Measurements from ENCODE around the gene CCT8L2. TPM values are rescaled to one million over a fixed set of nuclear protein-coding genes. Genes with fewer than 3 reads are reported as not detected.
A peak's percentile ranks its signal among the peaks of the same experiment; 100 is the strongest.
"Not testable (repeated sequence)": the region's sequence is repeated elsewhere in the genome, so short reads cannot be mapped to it uniquely, and the experiment has no call there.

CCT8L2 gene
- total RNA-seq, result not detected in 2 replicates

DNA sequence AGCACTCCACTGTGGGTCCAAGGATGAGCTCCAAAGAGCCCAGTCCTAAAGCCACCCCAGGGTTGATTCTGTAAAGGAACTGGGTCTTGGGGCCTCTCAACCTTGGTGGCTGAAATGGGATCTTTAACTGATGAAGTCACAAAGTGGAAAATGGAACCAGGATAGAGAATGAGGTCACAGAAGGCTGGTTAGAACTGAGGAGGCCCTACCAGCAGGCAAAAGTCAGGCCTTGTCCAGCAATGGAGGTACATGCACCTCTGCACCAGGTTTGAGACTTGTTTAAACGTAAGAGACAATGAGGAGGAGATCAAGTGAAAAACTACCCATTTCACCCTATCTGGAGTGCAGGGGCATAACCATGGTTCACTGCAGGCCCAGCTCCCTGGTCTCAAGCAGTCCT lies at the start of gene CCT8L2:
Gene CCT8L2 (minus strand): TSS at position 101 of the 400 bp plus-strand sequence. CDS start 260 bp downstream, outside the sequence.
- not testable (repeated sequence) for DNase-seq (ENCODE audit: low read depth)

DNA sequence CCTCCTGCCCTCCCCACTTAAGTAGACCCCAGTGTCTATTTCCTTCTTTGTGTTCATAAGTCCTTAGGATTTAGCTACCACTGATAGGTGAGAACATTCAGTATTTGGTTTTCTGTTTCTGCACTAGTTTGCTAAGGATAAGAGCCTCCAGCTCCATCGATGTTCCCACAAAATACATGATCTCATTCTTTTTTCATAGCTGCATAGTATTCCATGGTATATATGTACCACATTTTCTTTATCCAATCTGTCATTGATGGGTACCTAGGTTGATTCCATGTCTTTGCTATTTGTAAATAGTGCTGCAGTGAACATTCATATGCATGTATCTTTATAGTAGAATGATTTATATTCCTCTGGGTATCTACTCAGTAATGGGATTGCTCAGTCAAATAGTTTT lies 42.8 kb upstream of the CCT8L2 start:
- DNase-seq (ENCODE audit: low read depth), result not testable (repeated sequence)

- DNase-seq (ENCODE audit: low read depth), result not testable (repeated sequence)
Measured at GRCh38 chr22:16634092-16634491, 41.5 kb upstream of the CCT8L2 start.

DNA sequence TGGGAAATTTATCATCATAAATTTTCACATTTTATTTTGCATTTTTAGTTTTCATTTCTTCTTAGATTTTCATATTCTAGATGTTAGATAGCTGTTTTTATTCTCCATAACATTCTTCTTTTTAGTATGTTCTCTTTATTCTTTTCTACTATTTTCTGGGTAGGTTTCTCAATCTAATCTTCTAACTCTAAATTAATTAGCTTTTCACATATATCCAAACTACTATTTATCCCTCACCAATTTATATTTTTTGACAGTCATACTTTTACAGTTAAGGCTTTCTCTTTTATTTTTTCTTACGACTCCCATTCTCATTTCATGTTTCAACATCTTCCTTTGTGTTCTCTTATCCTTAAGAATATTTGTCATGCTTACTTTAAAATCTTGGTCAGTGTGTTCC lies 35.9 kb upstream of the CCT8L2 start:
- DNase-seq (ENCODE audit: low read depth), result not testable (repeated sequence)

- DNase-seq (ENCODE audit: low read depth), result not testable (repeated sequence)
Measured at GRCh38 chr22:16625018-16625417, 32.4 kb upstream of the CCT8L2 start.

GRCh38 chr22:16623595-16623994 lies 31.0 kb upstream of the CCT8L2 start:
- not testable (repeated sequence) for DNase-seq (ENCODE audit: low read depth)

- DNase-seq (ENCODE audit: low read depth), result not testable (repeated sequence)
Measured at GRCh38 chr22:16617516-16617915, 24.9 kb upstream of the CCT8L2 start.

GRCh38 chr22:16616390-16616938 lies 23.9 kb upstream of the CCT8L2 start:
- not testable (repeated sequence) for DNase-seq (ENCODE audit: low read depth)

DNA sequence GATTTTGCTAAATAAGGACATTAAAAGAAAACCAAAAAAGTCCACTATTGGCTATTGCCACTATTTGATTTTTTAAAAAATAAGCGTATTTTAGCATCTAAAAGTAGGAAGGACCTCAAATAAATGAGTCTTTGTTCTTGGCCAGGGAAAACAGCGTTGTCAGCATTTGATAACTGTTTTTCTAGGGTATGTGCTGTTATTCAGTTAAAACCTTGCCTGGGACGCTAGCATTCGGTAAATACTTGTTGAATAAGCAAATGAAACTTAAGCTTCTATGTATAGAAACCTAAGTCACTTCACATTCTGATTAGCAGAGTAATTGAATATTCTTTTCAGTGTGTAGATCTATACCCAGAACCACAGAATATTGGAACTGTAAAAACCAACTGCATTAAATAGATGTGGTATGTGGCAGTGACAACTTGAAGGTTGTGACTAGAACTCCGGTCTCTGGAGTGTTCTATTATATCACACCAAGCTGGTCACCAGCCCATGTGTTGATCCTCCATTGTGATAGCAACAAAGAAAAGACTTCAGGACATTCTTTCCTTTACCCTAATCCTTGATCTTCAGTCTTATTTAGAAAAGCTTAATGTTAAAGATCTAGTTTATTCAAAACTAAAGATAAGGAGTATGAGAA lies 23.1 kb upstream of the CCT8L2 start:
- DNase-seq (ENCODE audit: low read depth), result not testable (repeated sequence)

DNA sequence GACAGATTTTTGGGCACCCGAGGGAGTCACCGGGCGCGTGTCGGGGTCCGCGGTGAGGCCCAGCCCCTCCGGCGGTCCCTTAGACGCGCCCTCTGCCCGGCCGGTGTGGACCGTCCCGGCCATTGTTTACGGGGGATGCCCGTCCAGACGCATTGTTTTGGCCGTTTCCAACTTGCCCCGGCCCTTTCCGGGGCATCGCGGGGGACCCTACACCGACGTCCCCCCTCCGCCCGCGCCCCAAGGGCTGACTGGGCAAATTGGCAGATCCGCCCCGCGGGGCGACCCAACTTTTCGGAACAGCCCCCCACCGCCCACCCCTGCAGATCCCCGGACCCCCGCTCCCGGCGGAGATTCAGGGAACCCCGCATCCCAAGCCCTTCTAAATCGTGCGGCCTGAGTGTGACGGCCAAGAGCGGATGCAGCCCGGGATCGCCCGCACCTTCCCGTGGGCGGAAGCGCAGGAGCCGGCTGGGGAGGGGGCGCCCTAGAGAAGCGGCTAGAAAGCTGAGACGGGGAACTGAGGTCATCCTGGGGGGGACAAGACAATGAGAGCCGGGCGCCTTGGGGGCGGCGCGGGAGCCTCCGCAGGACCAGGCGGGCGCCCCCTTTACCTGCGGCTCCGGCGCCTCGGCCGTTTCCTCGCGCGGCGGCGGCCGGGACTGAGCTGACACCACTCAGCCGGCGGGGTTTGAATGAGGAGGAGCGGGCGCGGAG lies 17.1 kb upstream of the CCT8L2 start:
- no peak for DNase-seq (ENCODE audit: low read depth)

DNA sequence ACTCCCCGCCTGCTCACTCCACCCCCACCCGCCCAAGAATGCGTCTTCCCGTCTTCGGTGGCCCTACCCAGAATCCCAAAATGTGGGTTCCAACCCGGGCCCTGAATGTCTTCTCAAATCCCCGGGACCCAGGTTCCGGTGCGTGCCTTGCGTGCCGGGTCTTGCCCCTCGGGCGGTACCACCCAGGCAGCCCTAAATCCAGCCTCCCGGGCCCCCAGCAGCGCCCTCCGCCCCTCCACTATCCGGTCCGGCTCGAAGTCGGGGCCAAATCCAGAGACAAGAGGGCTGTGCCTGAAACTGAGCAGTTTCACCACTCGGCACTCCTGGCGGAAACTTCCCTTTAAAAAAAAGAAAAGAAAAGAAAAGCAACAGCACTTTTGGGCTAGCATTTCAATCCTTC lies 16.3 kb upstream of the CCT8L2 start:
- DNase-seq (ENCODE audit: low read depth), result no peak

- DNase-seq (ENCODE audit: low read depth), result not testable (repeated sequence)
Measured at GRCh38 chr22:16604257-16604998, 11.8 kb upstream of the CCT8L2 start.

DNA sequence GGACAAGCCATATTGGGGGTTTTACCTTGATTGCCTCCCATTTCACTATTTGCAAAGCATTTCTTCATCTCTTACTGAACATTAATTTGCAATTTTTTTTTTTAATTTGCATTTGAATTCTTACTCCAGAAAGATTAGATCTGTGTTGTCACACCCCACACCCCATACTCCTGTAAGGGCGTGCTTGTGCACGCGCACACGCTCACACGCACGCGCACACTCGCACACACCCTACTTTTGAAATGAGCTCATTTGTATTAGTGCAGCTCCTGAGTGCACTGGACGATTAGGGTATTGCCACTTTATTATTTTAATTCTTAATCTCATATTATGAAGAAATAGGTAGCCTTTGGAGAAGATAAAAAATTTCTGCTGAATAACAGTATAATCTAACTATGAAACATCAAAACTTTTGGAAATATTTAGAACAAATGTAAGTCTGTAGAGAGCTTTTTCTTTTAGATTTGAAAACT lies 11.2 kb upstream of the CCT8L2 start:
- not testable (repeated sequence) for DNase-seq (ENCODE audit: low read depth)

- DNase-seq (ENCODE audit: low read depth), result no peak
Measured at GRCh38 chr22:16603448-16603768, 10.8 kb upstream of the CCT8L2 start.

DNA sequence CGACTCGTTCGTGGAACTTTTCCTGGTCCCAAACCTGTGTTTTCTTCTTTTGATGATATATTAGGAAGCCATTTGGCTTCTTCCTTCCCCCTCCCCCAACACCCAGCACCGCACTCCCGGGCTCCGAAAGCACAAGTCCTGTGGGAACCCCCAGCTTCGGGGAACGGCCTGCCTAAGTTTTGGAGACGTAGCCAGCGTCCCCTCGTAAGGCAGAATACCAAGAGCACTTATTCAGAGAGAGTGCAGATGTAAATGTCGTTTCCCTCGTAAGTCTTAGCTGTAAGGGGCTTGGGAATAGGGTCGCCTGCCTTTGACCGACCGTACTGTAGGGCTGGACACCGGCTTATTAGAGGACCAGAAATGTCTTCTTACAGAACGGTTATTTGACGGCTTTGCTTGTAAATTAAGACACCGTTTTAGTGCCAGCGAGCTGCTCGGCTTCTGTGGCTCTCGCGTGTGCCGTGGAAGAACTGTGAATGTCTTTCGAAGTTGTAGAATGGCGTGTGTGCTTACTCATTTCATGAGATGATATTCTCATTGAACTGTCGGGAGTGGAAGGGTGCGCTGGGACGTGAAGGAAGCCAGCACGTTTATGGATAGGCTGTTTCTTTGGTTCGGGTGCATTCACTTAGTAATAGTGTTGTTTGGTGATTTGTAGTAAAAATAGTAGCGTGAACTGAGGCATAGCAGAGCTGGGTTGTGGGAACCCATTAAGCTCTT lies 10.3 kb upstream of the CCT8L2 start:
- not testable (repeated sequence) for DNase-seq (ENCODE audit: low read depth)

GRCh38 chr22:16602224-16602727 lies 9.7 kb upstream of the CCT8L2 start:
- DNase-seq (ENCODE audit: low read depth), result not testable (repeated sequence)

- no peak for DNase-seq (ENCODE audit: low read depth)
Measured at GRCh38 chr22:16601437-16602223, 9.0 kb upstream of the CCT8L2 start.

GRCh38 chr22:16600644-16601436 lies 8.2 kb upstream of the CCT8L2 start:
- peak; percentile 19 for DNase-seq (ENCODE audit: low read depth)

DNA sequence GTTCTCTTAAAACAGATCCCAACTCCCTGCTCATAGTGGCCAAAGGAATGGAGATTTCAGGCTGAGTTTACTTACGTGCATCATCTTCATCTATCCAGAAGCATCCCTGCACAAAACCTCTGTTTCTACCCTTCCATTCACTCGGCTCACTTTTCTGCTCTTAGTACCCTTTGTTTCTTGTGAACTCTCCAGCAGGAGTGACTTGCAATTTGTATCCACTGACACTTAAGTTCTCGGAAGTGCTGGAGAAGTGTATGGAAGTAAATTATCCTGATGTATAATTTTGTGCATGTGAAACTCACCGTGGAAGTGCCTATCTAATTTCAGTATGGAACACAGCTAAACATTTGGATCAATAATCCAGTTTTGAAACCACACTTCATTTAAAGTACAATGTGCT lies 7.0 kb upstream of the CCT8L2 start:
- not testable (repeated sequence) for DNase-seq (ENCODE audit: low read depth)

DNA sequence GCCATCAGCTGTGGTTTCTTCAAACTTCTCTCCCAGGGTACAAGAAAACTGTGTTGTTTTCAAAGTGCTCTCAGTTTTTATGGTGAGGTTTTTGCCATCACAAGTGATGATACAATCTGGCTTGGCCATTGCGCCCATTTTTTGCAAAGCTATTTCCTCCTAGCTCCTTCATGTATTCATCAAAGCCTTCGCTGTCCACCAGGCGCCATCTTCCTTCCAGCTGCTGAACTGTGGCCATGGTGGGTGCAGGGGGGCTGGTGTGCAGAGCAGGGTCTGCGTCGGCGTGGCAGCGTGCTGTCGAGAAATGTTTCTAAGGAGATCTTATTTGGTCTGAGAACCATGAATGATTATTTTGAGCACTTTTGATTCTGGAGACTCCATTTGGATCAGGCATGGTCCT lies 2.6 kb upstream of the CCT8L2 start:
- DNase-seq (ENCODE audit: low read depth), result not testable (repeated sequence)

All from renal cortical epithelial cell (primary cell).